Measurements from ENCODE around the gene DKK3. TPM values are rescaled to one million over a fixed set of nuclear protein-coding genes. Genes with fewer than 3 reads are reported as not detected.

The DKK3 gene
- total and polyA plus RNA-seq, 2 experiments from 2014 or later = 16.8 to 31.1 TPM

DNA sequence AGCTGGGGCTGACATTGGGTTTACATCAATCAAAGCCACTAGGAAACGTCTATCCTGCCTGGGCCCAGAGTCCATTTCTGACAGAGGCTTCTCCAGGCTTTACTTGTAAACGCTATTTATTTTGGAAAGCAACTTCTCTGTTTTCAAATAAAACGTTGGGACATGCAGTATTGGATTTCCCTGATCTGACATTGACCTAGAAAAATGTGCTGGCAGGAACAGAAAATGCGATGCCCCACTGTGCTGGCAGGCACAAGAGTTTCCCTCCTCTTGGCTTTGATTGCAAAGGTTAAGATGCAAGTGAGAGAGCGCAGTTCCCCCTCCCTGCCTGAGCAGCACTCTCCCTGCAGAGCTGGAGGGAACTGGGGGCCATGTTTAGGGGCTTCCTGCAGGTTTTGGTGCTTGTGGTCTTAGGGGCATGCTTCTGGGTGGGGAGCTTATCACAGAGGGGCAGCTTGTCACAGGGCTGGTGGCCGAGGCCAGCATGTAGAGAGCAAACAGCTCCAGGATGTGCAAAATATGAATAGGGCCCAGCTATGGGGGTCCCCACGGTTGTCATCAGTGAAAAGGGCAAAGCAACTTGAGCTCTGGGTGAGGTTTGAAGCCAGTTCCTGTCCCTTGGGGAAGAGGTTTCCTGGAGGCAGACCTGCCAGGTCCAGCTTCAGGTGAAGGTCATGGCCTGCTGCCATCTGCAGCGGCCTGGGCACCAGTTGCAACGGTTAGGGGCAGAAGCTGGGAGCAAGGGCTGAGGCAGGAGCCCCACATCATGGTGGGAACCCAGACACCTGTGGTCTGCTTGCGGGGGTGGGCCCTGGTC lies 42.3 kb upstream of the DKK3 start (continued):
- TF ChIP-seq, protein P1, sequence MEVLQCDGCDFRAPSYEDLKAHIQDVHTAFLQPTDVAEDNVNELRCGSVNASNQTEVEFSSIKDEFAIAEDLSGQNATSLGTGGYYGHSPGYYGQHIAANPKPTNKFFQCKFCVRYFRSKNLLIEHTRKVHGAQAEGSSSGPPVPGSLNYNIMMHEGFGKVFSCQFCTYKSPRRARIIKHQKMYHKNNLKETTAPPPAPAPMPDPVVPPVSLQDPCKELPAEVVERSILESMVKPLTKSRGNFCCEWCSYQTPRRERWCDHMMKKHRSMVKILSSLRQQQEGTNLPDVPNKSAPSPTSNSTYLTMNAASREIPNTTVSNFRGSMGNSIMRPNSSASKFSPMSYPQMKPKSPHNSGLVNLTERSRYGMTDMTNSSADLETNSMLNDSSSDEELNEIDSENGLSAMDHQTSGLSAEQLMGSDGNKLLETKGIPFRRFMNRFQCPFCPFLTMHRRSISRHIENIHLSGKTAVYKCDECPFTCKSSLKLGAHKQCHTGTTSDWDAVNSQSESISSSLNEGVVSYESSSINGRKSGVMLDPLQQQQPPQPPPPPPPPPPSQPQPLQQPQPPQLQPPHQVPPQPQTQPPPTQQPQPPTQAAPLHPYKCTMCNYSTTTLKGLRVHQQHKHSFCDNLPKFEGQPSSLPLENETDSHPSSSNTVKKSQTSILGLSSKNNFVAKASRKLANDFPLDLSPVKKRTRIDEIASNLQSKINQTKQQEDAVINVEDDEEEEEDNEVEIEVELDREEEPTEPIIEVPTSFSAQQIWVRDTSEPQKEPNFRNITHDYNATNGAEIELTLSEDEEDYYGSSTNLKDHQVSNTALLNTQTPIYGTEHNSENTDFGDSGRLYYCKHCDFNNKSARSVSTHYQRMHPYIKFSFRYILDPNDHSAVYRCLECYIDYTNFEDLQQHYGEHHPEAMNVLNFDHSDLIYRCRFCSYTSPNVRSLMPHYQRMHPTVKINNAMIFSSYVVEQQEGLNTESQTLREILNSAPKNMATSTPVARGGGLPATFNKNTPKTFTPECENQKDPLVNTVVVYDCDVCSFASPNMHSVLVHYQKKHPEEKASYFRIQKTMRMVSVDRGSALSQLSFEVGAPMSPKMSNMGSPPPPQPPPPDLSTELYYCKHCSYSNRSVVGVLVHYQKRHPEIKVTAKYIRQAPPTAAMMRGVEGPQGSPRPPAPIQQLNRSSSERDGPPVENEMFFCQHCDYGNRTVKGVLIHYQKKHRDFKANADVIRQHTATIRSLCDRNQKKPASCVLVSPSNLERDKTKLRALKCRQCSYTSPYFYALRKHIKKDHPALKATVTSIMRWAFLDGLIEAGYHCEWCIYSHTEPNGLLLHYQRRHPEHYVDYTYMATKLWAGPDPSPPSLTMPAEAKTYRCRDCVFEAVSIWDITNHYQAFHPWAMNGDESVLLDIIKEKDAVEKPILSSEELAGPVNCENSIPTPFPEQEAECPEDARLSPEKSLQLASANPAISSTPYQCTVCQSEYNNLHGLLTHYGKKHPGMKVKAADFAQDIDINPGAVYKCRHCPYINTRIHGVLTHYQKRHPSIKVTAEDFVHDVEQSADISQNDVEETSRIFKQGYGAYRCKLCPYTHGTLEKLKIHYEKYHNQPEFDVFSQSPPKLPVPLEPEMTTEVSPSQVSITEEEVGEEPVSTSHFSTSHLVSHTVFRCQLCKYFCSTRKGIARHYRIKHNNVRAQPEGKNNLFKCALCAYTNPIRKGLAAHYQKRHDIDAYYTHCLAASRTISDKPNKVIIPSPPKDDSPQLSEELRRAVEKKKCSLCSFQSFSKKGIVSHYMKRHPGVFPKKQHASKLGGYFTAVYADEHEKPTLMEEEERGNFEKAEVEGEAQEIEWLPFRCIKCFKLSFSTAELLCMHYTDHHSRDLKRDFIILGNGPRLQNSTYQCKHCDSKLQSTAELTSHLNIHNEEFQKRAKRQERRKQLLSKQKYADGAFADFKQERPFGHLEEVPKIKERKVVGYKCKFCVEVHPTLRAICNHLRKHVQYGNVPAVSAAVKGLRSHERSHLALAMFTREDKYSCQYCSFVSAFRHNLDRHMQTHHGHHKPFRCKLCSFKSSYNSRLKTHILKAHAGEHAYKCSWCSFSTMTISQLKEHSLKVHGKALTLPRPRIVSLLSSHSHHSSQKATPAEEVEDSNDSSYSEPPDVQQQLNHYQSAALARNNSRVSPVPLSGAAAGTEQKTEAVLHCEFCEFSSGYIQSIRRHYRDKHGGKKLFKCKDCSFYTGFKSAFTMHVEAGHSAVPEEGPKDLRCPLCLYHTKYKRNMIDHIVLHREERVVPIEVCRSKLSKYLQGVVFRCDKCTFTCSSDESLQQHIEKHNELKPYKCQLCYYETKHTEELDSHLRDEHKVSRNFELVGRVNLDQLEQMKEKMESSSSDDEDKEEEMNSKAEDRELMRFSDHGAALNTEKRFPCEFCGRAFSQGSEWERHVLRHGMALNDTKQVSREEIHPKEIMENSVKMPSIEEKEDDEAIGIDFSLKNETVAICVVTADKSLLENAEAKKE (CRISPR knock-in tag; IDR thresholded peaks at IDR 0.05) = no peak
- TF ChIP-seq CREB1 (CRISPR knock-in tag; IDR thresholded peaks at IDR 0.05; ENCODE audit: low read depth) (no peak), JUNB (IDR thresholded peaks at IDR 0.05; ENCODE audit: unreplicated experiment) (no peak), ZNF331 (CRISPR knock-in tag; IDR thresholded peaks at IDR 0.05; ENCODE audit: low read depth) (no peak), EZH2 (IDR thresholded peaks at IDR 0.05; ENCODE audit: low read depth, unreplicated experiment) (no peak), NANOG (IDR thresholded peaks at IDR 0.05; ENCODE audit: borderline replicate concordance) (no peak)
- TF ChIP-seq, protein P2, sequence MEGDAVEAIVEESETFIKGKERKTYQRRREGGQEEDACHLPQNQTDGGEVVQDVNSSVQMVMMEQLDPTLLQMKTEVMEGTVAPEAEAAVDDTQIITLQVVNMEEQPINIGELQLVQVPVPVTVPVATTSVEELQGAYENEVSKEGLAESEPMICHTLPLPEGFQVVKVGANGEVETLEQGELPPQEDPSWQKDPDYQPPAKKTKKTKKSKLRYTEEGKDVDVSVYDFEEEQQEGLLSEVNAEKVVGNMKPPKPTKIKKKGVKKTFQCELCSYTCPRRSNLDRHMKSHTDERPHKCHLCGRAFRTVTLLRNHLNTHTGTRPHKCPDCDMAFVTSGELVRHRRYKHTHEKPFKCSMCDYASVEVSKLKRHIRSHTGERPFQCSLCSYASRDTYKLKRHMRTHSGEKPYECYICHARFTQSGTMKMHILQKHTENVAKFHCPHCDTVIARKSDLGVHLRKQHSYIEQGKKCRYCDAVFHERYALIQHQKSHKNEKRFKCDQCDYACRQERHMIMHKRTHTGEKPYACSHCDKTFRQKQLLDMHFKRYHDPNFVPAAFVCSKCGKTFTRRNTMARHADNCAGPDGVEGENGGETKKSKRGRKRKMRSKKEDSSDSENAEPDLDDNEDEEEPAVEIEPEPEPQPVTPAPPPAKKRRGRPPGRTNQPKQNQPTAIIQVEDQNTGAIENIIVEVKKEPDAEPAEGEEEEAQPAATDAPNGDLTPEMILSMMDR (conservative IDR thresholded peaks at IDR 0.05; ENCODE audit: low read depth in 2 of 2) = no peak
- TF ChIP-seq, protein P3, sequence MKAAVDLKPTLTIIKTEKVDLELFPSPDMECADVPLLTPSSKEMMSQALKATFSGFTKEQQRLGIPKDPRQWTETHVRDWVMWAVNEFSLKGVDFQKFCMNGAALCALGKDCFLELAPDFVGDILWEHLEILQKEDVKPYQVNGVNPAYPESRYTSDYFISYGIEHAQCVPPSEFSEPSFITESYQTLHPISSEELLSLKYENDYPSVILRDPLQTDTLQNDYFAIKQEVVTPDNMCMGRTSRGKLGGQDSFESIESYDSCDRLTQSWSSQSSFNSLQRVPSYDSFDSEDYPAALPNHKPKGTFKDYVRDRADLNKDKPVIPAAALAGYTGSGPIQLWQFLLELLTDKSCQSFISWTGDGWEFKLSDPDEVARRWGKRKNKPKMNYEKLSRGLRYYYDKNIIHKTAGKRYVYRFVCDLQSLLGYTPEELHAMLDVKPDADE (IDR thresholded peaks at IDR 0.05) = no peak
